Subcutaneous adipose tissue (tissue), 4 donors: ENCODE results near the gene UBE2E2. TPM values are rescaled to one million over a fixed set of nuclear protein-coding genes. Genes with fewer than 3 reads are reported as not detected.

Experiments used
- CTCF ChIP-seq: fragments of 450-650 bp; IDR thresholded peaks from one replicate; pipeline ENCODE4 v1.5.1; 2016; ENCODE audit warnings: low read depth, mild to moderate bottlenecking, control low read depth, antibody characterized with exemption, moderate library complexity
- total RNA-seq, 4 donors: library from RNA; depleted of rRNA; stranded (reverse); fragments of >200 nt; gene quantifications; one replicate each; pipeline ENCODE4 v1.1.0, GENCODE V29; 2016

UBE2E2 gene
- total RNA-seq, 4 donors from 2014 or later = 48.0 to 89.0 (median 63.4) TPM

- no peak for TF ChIP-seq CTCF
These were observed 49.0 kb downstream of the UBE2E2 start for GRCh38 chr3:23252122-23252521.

- no peak for TF ChIP-seq CTCF
These were observed 50.1 kb downstream of the UBE2E2 start for GRCh38 chr3:23253214-23253613.

GRCh38 chr3:23254282-23254681, 51.2 kb downstream of the UBE2E2 start:
- no peak for TF ChIP-seq CTCF

- TF ChIP-seq CTCF = no peak
These were observed 51.7 kb downstream of the UBE2E2 start for GRCh38 chr3:23254835-23255234.

- TF ChIP-seq CTCF = no peak
These were observed 53.8 kb downstream of the UBE2E2 start for GRCh38 chr3:23256741-23257435.

- TF ChIP-seq CTCF = no peak
These were observed 55.0 kb downstream of the UBE2E2 start for GRCh38 chr3:23258110-23258509.

- no peak for TF ChIP-seq CTCF
These were observed 56.4 kb downstream of the UBE2E2 start for GRCh38 chr3:23259515-23259914.
